ENCODE data around the gene AP3B2. TPM values are rescaled to one million over a fixed set of nuclear protein-coding genes. Genes with fewer than 3 reads are reported as not detected.

Gene AP3B2
- total RNA-seq, 1 donor from 2014 or later = not detected

Other genes starting within 250 kb of the AP3B2 start
- 1,725 and 2,039 TPM in 2 replicates for gene RPS17, start 169.4 kb downstream of the AP3B2 start, total RNA-seq
- 0.07 TPM in 1 of 2 replicates, not detected in the other for gene CPEB1, start 62.5 kb downstream of the AP3B2 start, total RNA-seq
- not detected in 2 replicates for gene FSD2, start 96.2 kb upstream of the AP3B2 start, total RNA-seq
- gene WHAMM, start 99.8 kb upstream of the AP3B2 start, total RNA-seq = 3.2 and 5.8 TPM in 2 replicates
- 0.40 and 0.46 TPM in 2 replicates for gene HOMER2, start 242.8 kb upstream of the AP3B2 start, total RNA-seq